GM19099 (cell line): Measurements from ENCODE around the gene AFF1.

Experiments
- POLR2A ChIP-seq: IDR thresholded peaks from 3 replicates; pipeline ENCODE4 v1.6.1; 2011; ENCODE audit warnings: low read depth; ENCODE audit not compliant: insufficient read length; ENCODE audit errors: extremely low read depth

AFF1 gene

DNA sequence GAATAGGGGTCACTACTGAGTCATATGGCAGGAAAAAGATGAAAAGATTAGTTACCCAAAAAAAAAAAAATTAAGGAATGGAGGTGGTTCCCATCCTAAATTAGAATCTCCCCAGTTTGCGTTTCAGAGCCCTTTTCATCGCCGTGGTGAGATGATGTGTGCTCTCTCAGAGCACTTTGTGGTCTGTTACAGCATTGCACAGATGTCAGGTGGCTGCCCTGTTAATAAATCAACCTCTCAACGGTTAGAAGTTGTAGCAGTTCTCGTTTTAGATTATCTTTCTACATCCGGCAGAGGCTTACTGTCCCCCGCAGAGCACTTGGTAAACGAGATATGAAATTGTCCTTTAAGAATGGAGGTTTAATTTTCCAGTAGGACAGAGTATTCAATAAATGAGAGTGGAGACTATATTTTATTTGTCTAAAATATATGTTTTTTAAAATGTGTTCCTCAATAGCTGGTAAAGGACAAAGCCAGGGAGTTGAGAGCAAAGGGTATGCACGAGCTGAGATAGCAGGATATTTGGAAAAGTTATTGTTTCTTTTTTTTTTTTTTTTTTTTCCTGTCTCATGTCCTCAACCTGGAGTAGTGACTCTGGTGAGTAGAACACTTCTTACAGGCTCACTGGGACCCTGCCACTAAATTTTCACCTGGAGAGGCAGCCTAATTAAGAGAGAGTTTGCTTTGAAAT is 26.9 kb downstream of the AFF1 start:
- peak; percentile 65 for TF ChIP-seq POLR2A

DNA sequence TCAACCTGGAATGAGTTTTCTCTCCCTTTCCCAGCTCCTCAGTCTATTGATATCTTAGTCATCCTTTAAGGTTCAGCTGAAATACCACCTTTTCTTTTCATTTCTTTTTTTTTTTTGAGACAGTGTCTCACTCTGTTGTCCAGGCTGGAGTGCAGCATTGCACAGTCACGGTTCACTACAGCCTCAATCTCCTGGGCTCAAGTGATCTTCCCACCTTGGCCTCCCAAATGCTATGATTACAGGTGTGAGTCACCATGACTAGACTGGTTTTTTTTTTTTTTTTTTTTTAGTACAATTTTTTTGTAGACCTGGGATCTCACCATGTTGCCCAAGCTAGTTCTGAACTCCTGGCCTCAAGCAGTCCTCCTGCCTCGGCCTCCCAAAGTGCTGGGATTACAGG is 28.9 kb downstream of the AFF1 start:
- TF ChIP-seq POLR2A = no peak

DNA sequence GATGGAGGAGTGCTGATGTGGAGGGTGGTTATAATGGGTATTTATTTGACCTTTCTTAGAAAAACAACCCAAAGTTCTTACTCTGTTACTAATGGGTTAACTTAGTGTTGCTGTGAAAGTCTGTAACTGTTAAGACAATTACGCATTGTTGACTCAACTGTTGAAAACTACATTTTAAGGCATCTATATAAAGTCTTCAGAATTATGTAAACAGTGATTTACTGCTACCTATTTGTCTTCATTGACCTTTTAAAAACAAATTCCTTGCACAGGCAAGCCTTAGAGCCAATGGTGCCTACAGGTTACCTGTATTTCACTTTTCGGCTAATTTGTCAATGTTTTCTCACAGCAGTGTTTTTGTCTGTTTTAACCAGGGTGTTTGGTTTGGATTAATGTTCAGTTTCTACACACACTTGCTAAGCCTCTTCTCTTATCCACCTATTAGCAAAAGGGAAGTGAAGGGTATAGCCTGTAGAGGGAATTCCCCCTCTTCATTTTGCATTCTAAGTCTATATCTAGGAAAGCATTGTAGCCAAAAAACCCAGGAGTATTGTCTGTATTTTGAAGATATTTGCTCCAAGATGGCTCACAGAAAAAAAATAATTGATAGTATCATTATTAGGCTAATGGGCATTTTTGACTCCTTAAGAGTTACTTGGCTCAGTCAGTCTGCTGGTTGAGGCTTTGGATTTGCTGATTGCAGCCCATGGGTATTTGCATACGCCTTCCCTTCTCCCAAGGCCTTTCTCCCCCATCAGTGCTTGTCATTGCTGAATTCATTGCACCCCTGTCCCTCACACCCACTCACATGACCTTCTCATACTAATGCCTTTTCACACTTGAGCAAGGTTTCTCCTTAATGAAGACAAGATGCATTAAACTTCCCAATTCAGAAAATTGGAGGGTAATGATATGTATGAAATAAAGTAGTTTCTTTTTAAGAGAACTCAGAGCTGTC is 30.5 kb downstream of the AFF1 start:
- TF ChIP-seq POLR2A = no peak

DNA sequence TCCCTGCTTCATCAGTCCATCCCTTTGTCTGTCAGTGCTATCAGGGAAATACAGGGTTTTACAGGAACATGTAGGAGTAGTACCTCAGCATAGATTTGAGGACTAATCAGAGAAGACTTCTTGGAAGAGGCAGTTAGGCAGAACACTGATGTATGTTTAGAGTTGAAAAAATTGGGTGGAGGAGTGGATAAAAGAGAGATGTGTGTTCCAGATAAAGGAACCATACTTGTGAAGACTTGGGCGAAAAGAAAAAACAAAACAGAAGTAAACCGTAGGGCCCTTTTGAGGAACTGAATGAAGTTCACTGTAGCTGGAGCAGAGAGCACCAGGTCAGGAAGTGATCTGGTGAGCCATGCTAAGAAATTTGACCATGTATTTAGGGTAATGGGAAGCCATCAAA is 32.3 kb downstream of the AFF1 start:
- no peak for TF ChIP-seq POLR2A

DNA sequence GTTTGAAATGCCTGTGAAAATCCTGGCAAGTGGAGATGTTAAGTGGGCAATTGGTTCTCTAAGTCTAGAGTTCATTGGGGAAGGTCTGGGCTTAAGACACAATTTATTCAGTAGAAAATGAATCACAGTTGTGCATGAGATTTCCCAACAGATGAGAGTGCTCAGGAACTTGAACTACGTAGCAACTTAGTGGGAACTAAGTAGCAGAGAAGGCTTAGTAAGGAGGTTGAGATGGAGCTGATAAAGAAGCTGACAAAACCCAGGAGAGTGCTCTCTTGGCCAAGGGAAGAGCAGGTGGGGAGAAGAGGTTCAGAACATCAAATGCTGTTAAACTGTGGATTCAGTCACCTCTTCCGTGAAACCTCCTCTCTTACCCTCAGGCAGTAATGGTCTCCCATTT is 33.0 kb downstream of the AFF1 start:
- TF ChIP-seq POLR2A = no peak

DNA sequence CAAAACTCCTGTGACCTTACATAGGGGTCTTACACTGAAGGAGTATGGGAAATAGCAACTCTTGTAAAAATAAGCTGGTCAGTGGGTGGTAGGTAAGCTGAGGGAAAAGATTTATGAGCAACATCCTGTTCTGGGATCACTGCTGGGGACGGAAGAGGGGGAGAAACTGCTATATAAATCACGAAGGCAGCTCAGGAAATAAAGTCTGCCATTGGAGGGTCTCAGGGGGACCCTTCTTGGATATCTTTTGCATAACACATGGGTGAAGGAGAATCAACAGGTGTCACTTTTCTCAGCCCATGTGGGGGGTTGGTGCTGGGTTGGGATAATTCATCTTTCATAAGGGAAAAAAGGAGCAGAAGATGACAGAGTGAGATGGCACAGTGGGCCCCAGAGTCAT is 33.7 kb downstream of the AFF1 start:
- TF ChIP-seq POLR2A = no peak

DNA sequence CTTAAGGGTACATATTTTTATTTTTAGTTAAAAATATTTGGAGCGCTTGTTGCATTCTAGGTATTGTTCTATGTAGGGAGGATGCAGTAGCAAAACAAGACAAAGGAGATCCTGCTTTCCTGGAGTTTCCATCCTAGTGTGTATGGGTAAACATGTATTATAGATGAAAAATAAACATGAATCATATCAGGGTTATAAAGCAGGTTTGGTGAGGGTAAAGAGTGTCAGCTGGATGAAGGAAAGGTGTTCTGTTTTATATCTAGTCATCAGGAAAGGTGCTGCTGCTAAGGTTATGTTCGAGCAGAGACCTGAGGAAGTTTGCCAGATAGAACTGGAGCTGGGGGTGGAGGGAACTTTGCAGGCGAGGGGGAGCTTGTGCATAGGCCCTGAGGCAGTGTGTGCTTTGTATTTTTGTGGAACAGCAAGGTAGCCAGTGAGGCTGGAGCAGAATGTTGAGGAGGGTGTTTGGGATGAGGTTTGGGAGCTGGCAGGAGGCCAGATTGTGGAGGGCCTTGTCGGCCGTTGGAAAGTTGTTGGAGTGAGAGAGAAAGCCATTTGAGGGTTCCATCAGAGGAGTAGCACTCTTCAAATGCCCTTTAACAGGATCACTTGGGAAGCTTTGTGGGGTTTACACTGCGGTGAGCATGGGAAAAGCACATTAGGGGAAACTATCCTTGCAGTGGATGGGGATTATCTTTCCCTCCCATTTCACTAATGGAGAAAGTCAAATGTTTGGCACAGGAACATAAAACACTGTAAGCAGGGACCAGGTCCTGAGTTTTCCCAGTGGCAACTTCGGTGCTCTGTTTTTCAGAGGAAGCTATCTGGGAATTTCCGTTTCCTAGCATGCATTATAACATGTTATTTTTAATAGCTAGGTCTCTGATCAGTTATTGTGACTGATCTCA is 35.9 kb downstream of the AFF1 start:
- no peak for TF ChIP-seq POLR2A

DNA sequence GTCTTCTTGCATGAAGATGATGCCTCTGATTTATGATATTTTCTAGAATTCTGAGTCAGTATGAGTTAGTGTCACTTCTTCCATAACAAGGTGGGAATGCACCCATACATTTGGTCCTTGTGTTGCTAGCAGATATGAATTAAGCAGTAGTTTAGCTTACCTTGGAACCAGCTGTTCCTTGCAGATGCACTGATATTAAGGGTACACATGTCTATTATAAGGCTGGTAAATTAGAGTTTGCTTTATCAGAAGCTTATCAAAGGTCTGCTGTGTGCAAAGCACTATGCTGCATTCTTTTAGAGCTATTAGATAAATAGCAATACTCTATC is 36.5 kb downstream of the AFF1 start:
- no peak for TF ChIP-seq POLR2A

DNA sequence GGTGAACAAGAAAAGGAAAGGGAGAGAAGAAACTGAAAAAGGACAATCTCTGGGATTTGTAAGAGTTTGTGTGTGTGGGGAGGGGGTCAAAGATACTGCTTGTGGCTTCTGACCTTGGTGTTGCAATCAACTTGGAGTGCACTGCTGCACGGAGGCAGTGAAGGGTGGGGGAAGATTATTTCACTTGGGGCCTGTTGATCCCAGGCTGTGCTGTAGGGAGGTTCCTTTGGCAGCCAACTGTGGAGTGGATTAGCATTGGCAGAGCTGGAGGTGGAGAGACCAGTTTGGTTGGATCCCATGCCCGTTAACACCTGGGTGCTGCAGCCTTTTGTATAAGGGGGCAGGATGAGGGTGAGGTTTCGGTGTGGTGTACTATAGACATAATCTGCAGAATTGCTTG is 38.2 kb downstream of the AFF1 start:
- no peak for TF ChIP-seq POLR2A

DNA sequence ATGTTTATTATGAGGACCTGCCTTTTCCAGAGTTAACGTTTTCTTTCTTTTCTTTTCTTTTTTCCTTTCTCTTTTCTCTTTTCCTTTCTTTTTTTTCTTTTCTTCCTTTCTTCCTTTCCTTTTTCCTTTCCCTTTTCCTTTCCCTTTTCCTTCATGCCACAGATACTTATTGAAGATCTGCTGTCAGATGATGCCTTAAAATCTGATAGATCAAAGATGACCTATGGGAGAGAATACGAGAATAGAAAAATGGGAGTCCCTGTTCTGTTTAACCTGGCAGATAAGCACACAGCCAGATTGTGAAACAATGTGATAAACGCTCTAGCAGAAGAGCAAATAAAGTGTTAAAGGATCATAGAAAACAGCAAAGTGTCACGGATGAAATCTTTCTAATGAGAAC is 38.9 kb downstream of the AFF1 start:
- no peak for TF ChIP-seq POLR2A

DNA sequence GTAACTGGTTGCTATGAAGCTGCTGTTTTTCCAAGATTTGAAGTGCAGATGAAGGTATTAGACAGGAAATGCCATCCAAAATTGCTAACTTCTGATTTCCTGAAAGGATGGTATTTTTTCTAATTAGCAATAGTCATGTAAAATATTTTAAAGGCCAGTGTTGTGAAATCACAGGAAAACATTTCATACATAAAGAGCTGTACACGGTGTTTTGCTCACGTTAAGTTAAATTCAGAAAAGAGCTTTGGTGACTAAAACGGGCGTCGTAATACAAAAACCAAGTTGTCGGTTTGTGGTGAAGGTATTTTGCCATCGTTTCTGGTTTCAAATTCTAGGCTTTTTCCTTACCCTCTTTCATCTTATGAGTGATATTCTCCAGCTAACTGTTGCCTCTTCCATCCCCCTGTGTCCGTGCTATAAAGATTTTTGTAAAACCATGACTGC is 39.8 kb downstream of the AFF1 start:
- TF ChIP-seq POLR2A = no peak

DNA sequence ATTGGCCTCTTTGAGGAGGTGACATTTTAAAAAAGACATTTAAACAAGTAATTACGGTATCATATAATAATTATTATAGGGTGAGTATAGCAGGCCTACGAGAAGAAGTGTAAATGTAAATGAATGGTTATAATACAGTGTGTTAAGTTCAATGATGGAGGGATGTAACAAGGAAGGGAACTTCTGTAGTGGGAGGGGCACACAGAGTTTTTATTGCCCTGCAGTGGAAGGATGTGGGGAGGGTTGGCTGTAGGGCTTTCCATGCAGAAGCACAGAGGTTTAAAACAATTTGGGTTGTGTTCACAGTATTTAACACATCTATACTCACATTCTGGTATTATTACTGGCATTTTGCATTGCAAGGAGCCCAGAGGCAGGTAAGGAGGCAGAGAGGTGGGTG is 41.1 kb downstream of the AFF1 start:
- TF ChIP-seq POLR2A = no peak

DNA sequence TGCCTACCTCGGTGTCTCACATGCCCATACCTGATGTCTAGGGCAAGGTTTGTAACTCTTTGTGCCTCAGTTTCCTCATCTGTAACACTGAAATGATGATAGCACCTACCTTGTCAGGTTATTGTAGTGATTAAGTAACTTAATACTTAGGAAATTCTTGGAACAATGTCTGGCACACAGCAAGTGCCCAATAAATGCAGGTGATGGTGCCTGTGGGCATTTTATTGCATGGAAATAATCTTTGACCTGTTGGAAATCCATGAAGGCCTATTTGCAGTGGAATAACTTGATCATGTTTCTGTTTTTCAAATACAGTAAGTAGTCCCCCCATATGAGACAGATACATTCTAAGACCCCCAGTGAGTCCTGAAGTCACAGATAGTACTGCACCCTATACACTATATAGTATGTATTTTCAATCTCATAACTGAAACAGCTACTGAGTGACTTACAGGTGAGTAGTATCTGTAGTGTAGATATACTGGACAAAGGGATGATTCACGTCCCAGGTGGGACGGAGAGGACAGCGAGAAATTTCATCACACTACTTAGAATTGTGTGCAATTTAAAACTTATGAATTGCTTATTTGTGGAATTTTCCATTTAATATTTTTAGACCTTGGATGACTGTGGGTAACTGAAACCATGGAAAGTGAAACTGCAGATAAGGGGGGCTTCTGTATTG is 42.1 kb downstream of the AFF1 start:
- TF ChIP-seq POLR2A = no peak

DNA sequence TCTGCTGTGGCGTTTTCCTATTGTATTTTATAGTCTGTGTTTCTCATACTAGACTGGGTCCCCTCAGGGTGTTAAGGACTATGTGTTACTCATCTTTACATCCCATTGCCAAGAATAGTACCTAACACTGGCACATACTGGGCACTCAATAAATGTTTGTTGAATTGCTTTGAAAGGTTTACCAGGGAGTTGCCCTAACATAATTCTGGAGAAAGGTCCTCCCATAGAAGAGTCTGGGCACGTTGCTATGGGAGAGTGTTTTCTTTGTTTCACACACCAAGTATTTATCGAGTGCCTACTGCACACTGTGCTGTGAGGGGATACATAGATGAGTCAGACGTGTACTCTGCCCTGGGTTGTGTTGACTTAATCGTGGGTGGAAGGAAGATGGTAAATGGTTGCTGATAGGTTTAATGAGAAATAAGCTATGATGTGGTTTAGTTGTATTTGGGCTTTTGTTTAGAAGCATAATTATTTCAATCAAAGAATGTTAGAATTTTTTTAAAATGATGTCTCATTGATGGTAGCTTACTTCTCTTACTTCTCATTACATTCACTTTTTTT is 42.9 kb downstream of the AFF1 start:
- no peak for TF ChIP-seq POLR2A
